AG09319 (cell line): Measurements from ENCODE around the gene DLST.

Source experiments
- DNase-seq: peaks from one replicate; pipeline ENCODE4 v3.0.0-alpha.2; 2010; ENCODE audit warnings: low read depth; ENCODE audit errors: extremely low read depth
- CTCF ChIP-seq: IDR thresholded peaks from 2 replicates; pipeline ENCODE4 v1.5.1; 2011; ENCODE audit warnings: low read depth, mild to moderate bottlenecking, inconsistent platforms, low read length, moderate library complexity

The DLST gene

GRCh38 chr14:74888164-74889158, 6.7 kb downstream of the DLST start:
- TF ChIP-seq CTCF: no peak
- no peak for DNase-seq

GRCh38 chr14:74890262-74890661, 8.5 kb downstream of the DLST start:
- TF ChIP-seq CTCF: no peak
- no peak for DNase-seq

- DNase-seq: no peak
- TF ChIP-seq CTCF: no peak
These were observed 10.2 kb downstream of the DLST start for GRCh38 chr14:74891870-74892269.

GRCh38 chr14:74892745-74893144, 11.0 kb downstream of the DLST start:
- no peak for DNase-seq

GRCh38 chr14:74893614-74894091, 11.9 kb downstream of the DLST start:
- no peak for DNase-seq
- no peak for TF ChIP-seq CTCF

More at GRCh38 chr14:74892745-74893144, 11.0 kb downstream of the DLST start:
- TF ChIP-seq CTCF: no peak

- no peak for DNase-seq
- TF ChIP-seq CTCF: no peak
These were observed 14.7 kb downstream of the DLST start for GRCh38 chr14:74896400-74896799.

GRCh38 chr14:74897642-74898041, 15.9 kb downstream of the DLST start:
- no peak for DNase-seq

More at GRCh38 chr14:74897642-74898041, 15.9 kb downstream of the DLST start:
- TF ChIP-seq CTCF: no peak
